ENCODE results near the gene LHFPL2.

LHFPL2 gene

DNA sequence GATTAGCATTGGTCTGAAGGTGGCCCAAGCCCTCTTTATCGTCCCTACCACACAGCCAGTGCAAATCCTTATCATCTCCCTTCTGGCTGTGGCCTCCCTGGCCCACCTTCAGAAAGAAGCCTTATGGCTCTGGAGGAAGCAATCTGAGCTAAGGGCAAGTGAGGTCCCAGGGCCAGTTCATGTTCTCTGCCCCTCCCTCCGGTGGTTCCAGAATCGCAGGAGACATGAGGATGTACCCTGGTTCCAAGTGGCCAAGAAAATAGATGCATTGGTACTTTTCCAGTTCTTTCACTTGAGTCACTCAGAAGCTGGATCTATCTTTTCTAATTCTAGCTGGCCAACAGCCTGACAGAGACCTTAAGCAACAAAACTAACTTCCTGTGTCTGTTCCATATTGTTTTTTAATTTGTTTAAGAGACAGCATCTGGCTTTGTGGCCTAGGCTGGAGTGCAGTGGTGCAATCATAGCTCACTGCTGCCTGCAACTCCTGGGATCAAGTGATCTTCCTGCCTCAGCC is 60.7 kb downstream of the LHFPL2 start:
- H3K79me1 ChIP-seq (ENCODE audit: low read length): peaks cover 5% of the 10 kb centered on the region
- no peak overlapping the region for H4K8ac ChIP-seq (ENCODE audit: low read depth, low read length)
- DNase-seq: no peak
- WGBS (ENCODE audit: extremely low coverage, insufficient coverage, low lambda C conversion rate): no CpG with 5 or more reads among the region's 3 CpGs
- H3K4me2 ChIP-seq (ENCODE audit: low read length): no peak overlapping the region
- H3K36me3 ChIP-seq (ENCODE audit: control insufficient read depth, insufficient read depth, low read length): no peaks in the 10 kb centered on the region
- H3K4ac ChIP-seq (ENCODE audit: low read depth, low read length): no peak overlapping the region
- no peak overlapping the region for H2BK15ac ChIP-seq (replicated peaks; ENCODE audit: low read depth)
- H2AK5ac ChIP-seq (ENCODE audit: low read length): no peak overlapping the region
- H4K5ac ChIP-seq (ENCODE audit: low read length): no peak overlapping the region
- H3K27ac ChIP-seq (ENCODE audit: low read depth, low read length): no peak overlapping the region
- H3K18ac ChIP-seq (ENCODE audit: low read length): no peak overlapping the region
- H3K23ac ChIP-seq (ENCODE audit: low read length): no peak overlapping the region
- no peaks in the 10 kb centered on the region for H3K27me3 ChIP-seq (ENCODE audit: insufficient read depth, low read length, poor library complexity)
- no peaks in the 10 kb centered on the region for H3K4me1 ChIP-seq (ENCODE audit: control insufficient read depth, low read depth, low read length)
- H3K9ac ChIP-seq (ENCODE audit: low read length): no peak overlapping the region
- no peak overlapping the region for H2BK120ac ChIP-seq (ENCODE audit: low read depth, low read length)
- no peaks in the 10 kb centered on the region for H3K79me2 ChIP-seq (ENCODE audit: control insufficient read depth, insufficient read depth, low read length)
- H2BK5ac ChIP-seq (ENCODE audit: low read length): no peak overlapping the region
- no peak overlapping the region for H3K4me3 ChIP-seq (ENCODE audit: low read length)
- H3K56ac ChIP-seq (ENCODE audit: low read length): no peak overlapping the region

DNA sequence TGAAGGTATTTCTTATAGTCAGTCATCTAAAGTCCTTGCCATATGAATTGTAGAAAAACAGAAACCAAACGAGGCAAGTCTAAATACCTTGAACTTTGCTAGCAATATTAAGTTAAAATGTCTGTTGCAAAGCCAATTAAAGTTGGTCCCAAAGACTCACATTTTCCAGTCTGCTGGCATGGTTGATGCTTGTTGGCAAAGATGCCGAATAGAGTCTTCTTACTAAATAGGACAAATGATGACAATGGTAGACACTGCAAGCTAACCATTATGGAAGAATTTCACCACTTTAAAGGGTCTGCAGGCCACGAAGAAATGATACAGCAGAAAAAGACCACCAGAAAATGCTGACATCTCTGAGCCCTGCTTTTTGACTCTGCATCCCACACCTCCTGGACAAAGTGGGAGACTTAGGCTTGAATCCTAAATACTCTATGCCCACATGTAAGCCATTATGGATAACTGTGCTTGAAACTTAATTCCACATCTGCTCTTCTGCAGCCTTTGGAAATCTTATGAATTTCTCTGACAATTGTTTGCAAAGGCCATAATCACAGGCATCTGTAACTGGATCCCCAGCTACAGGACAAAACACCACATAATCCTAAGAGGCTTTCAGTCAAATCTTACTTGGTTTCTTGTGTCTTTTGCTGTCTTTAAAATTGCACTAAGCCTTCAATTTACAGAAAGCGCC is 61.3 kb downstream of the LHFPL2 start:
- Histone ChIP-seq H3K27me3 (ENCODE audit: insufficient read depth, low read length, poor library complexity) (no peaks in the 10 kb centered on the region), H3K56ac (ENCODE audit: low read length) (no peak overlapping the region), H2AK5ac (ENCODE audit: low read length) (no peak overlapping the region), H4K5ac (ENCODE audit: low read length) (no peak overlapping the region), H3K27ac (ENCODE audit: low read depth, low read length) (no peak overlapping the region), H3K4me1 (ENCODE audit: control insufficient read depth, low read depth, low read length) (no peaks in the 10 kb centered on the region), H3K79me1 (ENCODE audit: low read length) (peaks cover 5% of the 10 kb centered on the region), H3K23ac (ENCODE audit: low read length) (no peak overlapping the region), H3K4ac (ENCODE audit: low read depth, low read length) (no peak overlapping the region), H3K79me2 (ENCODE audit: control insufficient read depth, insufficient read depth, low read length) (no peaks in the 10 kb centered on the region), H3K9ac (ENCODE audit: low read length) (no peak overlapping the region), H2BK5ac (ENCODE audit: low read length) (no peak overlapping the region), H3K36me3 (ENCODE audit: control insufficient read depth, insufficient read depth, low read length) (no peaks in the 10 kb centered on the region), H4K8ac (ENCODE audit: low read depth, low read length) (no peak overlapping the region), H2BK15ac (replicated peaks; ENCODE audit: low read depth) (no peak overlapping the region), H3K18ac (ENCODE audit: low read length) (no peak overlapping the region), H3K4me2 (ENCODE audit: low read length) (no peak overlapping the region), H3K4me3 (ENCODE audit: low read length) (no peak overlapping the region), H2BK120ac (ENCODE audit: low read depth, low read length) (no peak overlapping the region)
- WGBS (ENCODE audit: extremely low coverage, insufficient coverage, low lambda C conversion rate): no CpG with 5 or more reads among the region's 4 CpGs
- no peak for DNase-seq

DNA sequence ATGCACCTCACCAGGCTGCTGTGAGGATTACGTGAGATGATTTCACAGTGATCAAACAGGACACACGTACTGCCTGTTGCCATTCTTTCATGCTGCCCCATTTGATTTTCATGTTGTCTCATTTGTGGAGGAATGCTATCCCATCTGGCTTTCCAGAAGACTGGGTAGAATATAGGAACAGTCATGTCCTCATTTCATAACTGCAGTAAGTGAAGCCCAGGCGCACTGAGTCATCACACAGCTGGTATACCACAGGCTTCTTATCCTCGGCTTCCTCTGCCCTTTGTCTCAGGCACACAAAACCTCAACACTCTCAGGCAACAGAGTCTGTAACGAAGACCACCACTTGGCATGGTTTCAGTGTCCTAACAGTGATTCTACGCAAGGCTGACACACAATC is 62.3 kb downstream of the LHFPL2 start:
- peaks cover 3% of the 10 kb centered on the region for H3K79me1 ChIP-seq (ENCODE audit: low read length)
- no peak overlapping the region for H3K27ac ChIP-seq (ENCODE audit: low read depth, low read length)
- no peak overlapping the region for H3K18ac ChIP-seq (ENCODE audit: low read length)
- no peak overlapping the region for H2AK5ac ChIP-seq (ENCODE audit: low read length)
- no peaks in the 10 kb centered on the region for H3K4me1 ChIP-seq (ENCODE audit: control insufficient read depth, low read depth, low read length)
- H3K27me3 ChIP-seq (ENCODE audit: insufficient read depth, low read length, poor library complexity): no peaks in the 10 kb centered on the region
- no peaks in the 10 kb centered on the region for H3K36me3 ChIP-seq (ENCODE audit: control insufficient read depth, insufficient read depth, low read length)
- H2BK15ac ChIP-seq (replicated peaks; ENCODE audit: low read depth): no peak overlapping the region
- H4K5ac ChIP-seq (ENCODE audit: low read length): no peak overlapping the region
- H3K4me2 ChIP-seq (ENCODE audit: low read length): no peak overlapping the region
- H3K4me3 ChIP-seq (ENCODE audit: low read length): no peak overlapping the region
- H3K23ac ChIP-seq (ENCODE audit: low read length): no peak overlapping the region
- no peak overlapping the region for H3K4ac ChIP-seq (ENCODE audit: low read depth, low read length)
- DNase-seq: no peak
- no peak overlapping the region for H2BK120ac ChIP-seq (ENCODE audit: low read depth, low read length)
- no peak overlapping the region for H3K56ac ChIP-seq (ENCODE audit: low read length)
- no peak overlapping the region for H2BK5ac ChIP-seq (ENCODE audit: low read length)
- H4K8ac ChIP-seq (ENCODE audit: low read depth, low read length): no peak overlapping the region
- H3K79me2 ChIP-seq (ENCODE audit: control insufficient read depth, insufficient read depth, low read length): no peaks in the 10 kb centered on the region
- no peak overlapping the region for H3K9ac ChIP-seq (ENCODE audit: low read length)
- no CpG with 5 or more reads among the region's 6 CpGs for WGBS (ENCODE audit: extremely low coverage, insufficient coverage, low lambda C conversion rate)

DNA sequence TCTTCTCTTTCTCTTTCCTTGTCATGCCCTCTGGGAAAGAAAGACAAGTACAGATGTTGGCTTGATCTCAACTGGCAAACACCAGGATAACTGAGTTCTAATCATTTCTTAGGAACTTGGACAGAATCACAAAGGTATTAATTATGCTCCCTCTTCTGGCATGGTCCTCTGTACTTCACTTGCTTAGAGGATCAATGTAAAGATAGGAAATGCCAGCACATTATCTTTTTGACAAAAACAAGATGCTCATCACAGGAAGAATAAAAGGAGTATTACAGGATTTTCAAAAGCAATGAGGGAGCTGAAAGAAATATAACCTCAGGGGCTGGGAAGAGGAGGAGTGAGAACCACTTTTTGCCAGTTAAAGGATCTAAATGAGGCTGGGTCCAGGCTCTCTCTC is 70.6 kb downstream of the LHFPL2 start:
- Histone ChIP-seq H3K79me2 (ENCODE audit: control insufficient read depth, insufficient read depth, low read length) (no peaks in the 10 kb centered on the region), H3K18ac (ENCODE audit: low read length) (peak overlapping the region; percentile 28), H3K36me3 (ENCODE audit: control insufficient read depth, insufficient read depth, low read length) (no peaks in the 10 kb centered on the region), H2AK5ac (ENCODE audit: low read length) (no peak overlapping the region), H3K4me2 (ENCODE audit: low read length) (no peak overlapping the region), H3K4me3 (ENCODE audit: low read length) (no peak overlapping the region), H3K79me1 (ENCODE audit: low read length) (peaks cover 3% of the 10 kb centered on the region), H3K27ac (ENCODE audit: low read depth, low read length) (no peak overlapping the region), H2BK120ac (ENCODE audit: low read depth, low read length) (no peak overlapping the region), H2BK15ac (replicated peaks; ENCODE audit: low read depth) (no peak overlapping the region), H2BK5ac (ENCODE audit: low read length) (no peak overlapping the region), H3K56ac (ENCODE audit: low read length) (no peak overlapping the region), H3K9ac (ENCODE audit: low read length) (no peak overlapping the region), H3K23ac (ENCODE audit: low read length) (no peak overlapping the region), H3K4ac (ENCODE audit: low read depth, low read length) (no peak overlapping the region), H4K5ac (ENCODE audit: low read length) (no peak overlapping the region), H3K27me3 (ENCODE audit: insufficient read depth, low read length, poor library complexity) (no peaks in the 10 kb centered on the region), H4K8ac (ENCODE audit: low read depth, low read length) (no peak overlapping the region), H3K4me1 (ENCODE audit: control insufficient read depth, low read depth, low read length) (peaks cover 3% of the 10 kb centered on the region)
- no peak for DNase-seq

DNA sequence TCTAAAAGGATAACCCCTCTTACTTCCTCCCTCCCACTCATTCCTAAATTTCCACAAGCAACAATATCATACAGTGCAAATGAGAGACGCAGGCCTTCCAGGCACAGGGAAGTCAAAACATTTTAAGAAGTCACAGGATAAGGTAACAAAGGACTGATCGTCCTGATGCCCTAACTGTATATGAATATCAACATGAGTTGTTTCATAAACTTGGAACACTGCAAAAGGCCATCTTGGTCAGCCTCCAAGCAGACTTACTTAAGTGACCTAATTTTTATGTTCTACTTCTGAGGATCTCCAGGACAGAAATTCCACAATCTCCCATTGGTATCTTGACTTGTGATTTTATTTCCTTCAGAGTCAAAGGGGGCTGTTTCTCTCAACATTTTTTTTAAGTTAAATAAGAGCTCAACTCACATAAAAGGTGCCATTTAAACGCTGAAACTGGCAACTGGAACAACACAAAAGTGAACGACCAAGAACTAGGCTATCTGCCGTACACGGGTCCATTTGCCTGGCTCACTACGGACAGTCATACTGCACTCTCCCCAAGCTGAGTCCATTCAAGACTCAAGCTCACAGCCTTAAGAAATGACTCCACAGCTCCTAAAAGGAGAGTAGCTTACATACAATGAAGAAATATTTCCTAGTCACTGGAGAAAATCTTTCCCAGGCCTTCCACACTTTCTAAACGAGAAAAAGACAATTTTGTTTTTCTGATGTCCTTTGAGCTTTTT is 71.3 kb downstream of the LHFPL2 start:
- H4K5ac ChIP-seq (ENCODE audit: low read length): no peak overlapping the region
- H3K27ac ChIP-seq (ENCODE audit: low read depth, low read length): no peak overlapping the region
- no peak overlapping the region for H3K4me3 ChIP-seq (ENCODE audit: low read length)
- no peak overlapping the region for H2BK5ac ChIP-seq (ENCODE audit: low read length)
- H2AK5ac ChIP-seq (ENCODE audit: low read length): no peak overlapping the region
- no peaks in the 10 kb centered on the region for H3K79me2 ChIP-seq (ENCODE audit: control insufficient read depth, insufficient read depth, low read length)
- WGBS (ENCODE audit: extremely low coverage, insufficient coverage, low lambda C conversion rate): no CpG with 5 or more reads among the region's 8 CpGs
- H3K9ac ChIP-seq (ENCODE audit: low read length): no peak overlapping the region
- no peaks in the 10 kb centered on the region for H3K27me3 ChIP-seq (ENCODE audit: insufficient read depth, low read length, poor library complexity)
- no peaks in the 10 kb centered on the region for H3K36me3 ChIP-seq (ENCODE audit: control insufficient read depth, insufficient read depth, low read length)
- H3K23ac ChIP-seq (ENCODE audit: low read length): no peak overlapping the region
- H3K4me1 ChIP-seq (ENCODE audit: control insufficient read depth, low read depth, low read length): peaks cover 3% of the 10 kb centered on the region
- H3K4me2 ChIP-seq (ENCODE audit: low read length): no peak overlapping the region
- H3K79me1 ChIP-seq (ENCODE audit: low read length): peaks cover 3% of the 10 kb centered on the region
- H2BK120ac ChIP-seq (ENCODE audit: low read depth, low read length): no peak overlapping the region
- no peak for DNase-seq
- H4K8ac ChIP-seq (ENCODE audit: low read depth, low read length): no peak overlapping the region
- no peak overlapping the region for H3K18ac ChIP-seq (ENCODE audit: low read length)
- no peak overlapping the region for H2BK15ac ChIP-seq (replicated peaks; ENCODE audit: low read depth)
- H3K4ac ChIP-seq (ENCODE audit: low read depth, low read length): no peak overlapping the region
- no peak overlapping the region for H3K56ac ChIP-seq (ENCODE audit: low read length)
